Glutamatergic neuron (in vitro differentiated cells): ENCODE measurements around the gene NMNAT2. TPM values are rescaled to one million over a fixed set of nuclear protein-coding genes. Genes with fewer than 3 reads are reported as not detected.
A peak's percentile ranks its signal among the peaks of the same experiment; 100 is the strongest.

ENCODE experiments used
- DNase-seq: peaks from one replicate; pipeline ENCODE4 v3.0.0; 2022
- H3K27ac Mint-ChIP-seq: one replicate; pipeline ENCODE4 v1.8.0; 2020; ENCODE audit warnings: mild to moderate bottlenecking, mixed read lengths, inconsistent platforms; ENCODE audit not compliant: unreplicated experiment
- H3K27me3 Mint-ChIP-seq: one replicate; pipeline ENCODE4 v1.8.0; 2020; ENCODE audit warnings: mild to moderate bottlenecking, moderate library complexity, mixed read lengths, inconsistent platforms; ENCODE audit not compliant: unreplicated experiment
- H3K36me3 Mint-ChIP-seq: one replicate; pipeline ENCODE4 v1.8.0; 2020; ENCODE audit warnings: mild to moderate bottlenecking, mixed read lengths, inconsistent platforms; ENCODE audit not compliant: unreplicated experiment
- H3K4me1 Mint-ChIP-seq: one replicate; pipeline ENCODE4 v1.8.0; 2020; ENCODE audit warnings: mild to moderate bottlenecking, low read depth, mixed read lengths, inconsistent platforms; ENCODE audit not compliant: unreplicated experiment
- H3K4me3 Mint-ChIP-seq: one replicate; pipeline ENCODE4 v1.8.0; 2020; ENCODE audit warnings: mild to moderate bottlenecking, mixed read lengths, inconsistent platforms; ENCODE audit not compliant: unreplicated experiment
- H3K9me3 Mint-ChIP-seq: one replicate; pipeline ENCODE4 v1.8.0; 2020; ENCODE audit warnings: mild to moderate bottlenecking, moderate library complexity, mixed read lengths, inconsistent platforms; ENCODE audit not compliant: unreplicated experiment
- total RNA-seq: library from RNA; stranded (reverse); fragmentation: NEBNext Ultra II Directional; extraction: Animal tissue kit (Norgen Biotek cat#: 25700); gene quantifications from one replicate; pipeline ENCODE4 v1.2.1, GENCODE V29; 2021; ENCODE audit not compliant: unreplicated experiment
- TF ChIP-seq, protein P1 (sequence below): fragments of 200-600 bp; sonication (generic); IDR thresholded peaks from one replicate; pipeline ENCODE4 v1.5.0; 2021; ENCODE audit not compliant: partially characterized antibody, unreplicated experiment

NMNAT2 gene
- total RNA-seq, 1 donor from 2014 or later, result 76.4 TPM

DNA sequence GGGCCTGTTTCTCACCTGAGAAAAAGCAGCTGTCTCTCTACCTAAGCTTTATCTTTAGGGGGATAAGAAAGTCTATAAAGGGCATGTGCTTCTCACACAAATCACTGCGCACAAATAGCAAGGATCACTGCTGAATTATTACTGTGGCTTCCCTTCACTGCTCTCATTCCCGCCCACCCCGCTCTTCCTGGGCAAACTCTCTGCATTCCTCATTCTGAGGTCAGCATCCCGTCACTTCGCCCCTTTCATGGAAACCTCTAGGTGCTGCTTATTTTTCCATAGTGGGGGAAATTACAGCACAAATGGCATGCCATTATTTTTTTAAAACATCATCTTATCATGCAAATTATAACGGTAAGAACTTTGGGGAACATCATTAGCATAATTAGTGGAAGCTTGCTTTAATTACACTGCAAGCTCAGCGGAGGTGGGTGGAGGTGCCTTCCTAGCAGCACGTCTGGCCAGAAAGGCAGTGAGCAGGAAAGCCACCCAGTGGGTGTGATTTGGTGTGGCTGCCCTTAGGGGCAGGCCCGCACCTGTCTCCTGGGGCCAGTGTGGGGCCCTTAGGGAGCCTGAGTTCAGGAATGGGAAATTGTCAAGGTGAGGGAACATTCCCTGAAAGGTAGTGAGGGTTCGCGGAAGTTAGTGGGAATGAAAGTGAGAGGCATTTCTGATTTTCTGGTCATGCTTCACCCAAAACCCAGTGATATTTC is 126.2 kb downstream of the NMNAT2 start:
- H3K27ac Mint-ChIP-seq, result no peak overlapping the region
- TF ChIP-seq, protein P1, sequence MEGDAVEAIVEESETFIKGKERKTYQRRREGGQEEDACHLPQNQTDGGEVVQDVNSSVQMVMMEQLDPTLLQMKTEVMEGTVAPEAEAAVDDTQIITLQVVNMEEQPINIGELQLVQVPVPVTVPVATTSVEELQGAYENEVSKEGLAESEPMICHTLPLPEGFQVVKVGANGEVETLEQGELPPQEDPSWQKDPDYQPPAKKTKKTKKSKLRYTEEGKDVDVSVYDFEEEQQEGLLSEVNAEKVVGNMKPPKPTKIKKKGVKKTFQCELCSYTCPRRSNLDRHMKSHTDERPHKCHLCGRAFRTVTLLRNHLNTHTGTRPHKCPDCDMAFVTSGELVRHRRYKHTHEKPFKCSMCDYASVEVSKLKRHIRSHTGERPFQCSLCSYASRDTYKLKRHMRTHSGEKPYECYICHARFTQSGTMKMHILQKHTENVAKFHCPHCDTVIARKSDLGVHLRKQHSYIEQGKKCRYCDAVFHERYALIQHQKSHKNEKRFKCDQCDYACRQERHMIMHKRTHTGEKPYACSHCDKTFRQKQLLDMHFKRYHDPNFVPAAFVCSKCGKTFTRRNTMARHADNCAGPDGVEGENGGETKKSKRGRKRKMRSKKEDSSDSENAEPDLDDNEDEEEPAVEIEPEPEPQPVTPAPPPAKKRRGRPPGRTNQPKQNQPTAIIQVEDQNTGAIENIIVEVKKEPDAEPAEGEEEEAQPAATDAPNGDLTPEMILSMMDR, result no peak
- peaks cover 4% of the 10 kb centered on the region for H3K36me3 Mint-ChIP-seq
- no peak for DNase-seq
- peaks cover 10% of the 10 kb centered on the region for H3K9me3 Mint-ChIP-seq
- H3K4me3 Mint-ChIP-seq, result no peak overlapping the region
- H3K27me3 Mint-ChIP-seq, result peaks cover 6% of the 10 kb centered on the region
- peaks cover 11% of the 10 kb centered on the region for H3K4me1 Mint-ChIP-seq

DNA sequence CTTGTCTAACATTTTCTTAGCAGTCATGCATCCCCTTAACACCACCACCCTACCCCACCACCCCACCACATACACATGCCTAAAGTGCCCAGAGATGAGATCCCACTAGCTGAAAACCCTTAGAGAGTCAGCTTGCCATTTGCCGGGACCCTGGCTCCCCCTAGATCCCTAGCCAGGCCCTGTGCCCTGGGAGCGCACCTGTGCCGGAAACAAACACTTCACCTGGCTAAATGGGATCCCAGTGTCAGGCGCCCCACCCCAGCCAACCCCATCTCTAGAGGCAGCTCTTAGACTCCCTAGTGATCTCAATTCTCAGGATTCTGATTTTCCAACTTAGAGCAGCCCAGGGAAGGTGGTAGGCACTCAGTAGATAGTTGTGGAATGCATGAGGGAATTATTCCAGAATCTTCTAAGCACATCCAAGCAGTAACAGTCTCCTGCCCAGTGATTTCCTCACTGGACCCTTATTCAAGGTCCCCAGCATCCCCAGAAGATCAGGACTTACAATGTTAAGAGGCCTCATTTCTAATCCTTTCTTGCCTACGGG is 126.9 kb downstream of the NMNAT2 start:
- H3K36me3 Mint-ChIP-seq, result peaks cover 10% of the 10 kb centered on the region
- H3K27me3 Mint-ChIP-seq, result peaks cover 6% of the 10 kb centered on the region
- TF ChIP-seq, protein P1, result no peak
- no peak for DNase-seq
- peaks cover 14% of the 10 kb centered on the region for H3K4me1 Mint-ChIP-seq
- peaks cover 10% of the 10 kb centered on the region for H3K9me3 Mint-ChIP-seq
- H3K27ac Mint-ChIP-seq, result no peak overlapping the region
- H3K4me3 Mint-ChIP-seq, result no peak overlapping the region

DNA sequence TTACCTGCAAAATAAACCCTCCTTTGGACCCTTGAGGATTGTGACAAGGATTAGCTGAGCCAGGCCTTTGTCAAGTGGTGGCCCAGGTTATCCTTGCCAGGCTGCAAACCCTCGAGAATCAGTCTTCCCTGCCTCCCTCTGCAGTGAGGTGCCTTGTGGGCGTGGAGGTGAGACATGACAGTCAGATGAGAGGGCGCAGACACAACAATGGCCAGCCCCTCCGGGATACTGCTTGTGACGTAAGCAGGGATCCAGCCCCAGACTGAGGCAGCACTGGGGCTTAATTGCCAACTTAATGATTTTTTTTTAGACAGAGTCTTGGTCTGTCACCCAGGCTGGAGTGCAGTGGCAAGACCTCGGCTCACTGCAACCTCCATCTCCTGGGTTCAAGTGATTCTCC is 127.6 kb downstream of the NMNAT2 start:
- peaks cover 6% of the 10 kb centered on the region for H3K27me3 Mint-ChIP-seq
- H3K9me3 Mint-ChIP-seq, result peaks cover 10% of the 10 kb centered on the region
- DNase-seq, result no peak
- peaks cover 10% of the 10 kb centered on the region for H3K36me3 Mint-ChIP-seq
- TF ChIP-seq, protein P1, result no peak
- peaks cover 14% of the 10 kb centered on the region for H3K4me1 Mint-ChIP-seq
- H3K4me3 Mint-ChIP-seq, result no peak overlapping the region
- no peak overlapping the region for H3K27ac Mint-ChIP-seq

DNA sequence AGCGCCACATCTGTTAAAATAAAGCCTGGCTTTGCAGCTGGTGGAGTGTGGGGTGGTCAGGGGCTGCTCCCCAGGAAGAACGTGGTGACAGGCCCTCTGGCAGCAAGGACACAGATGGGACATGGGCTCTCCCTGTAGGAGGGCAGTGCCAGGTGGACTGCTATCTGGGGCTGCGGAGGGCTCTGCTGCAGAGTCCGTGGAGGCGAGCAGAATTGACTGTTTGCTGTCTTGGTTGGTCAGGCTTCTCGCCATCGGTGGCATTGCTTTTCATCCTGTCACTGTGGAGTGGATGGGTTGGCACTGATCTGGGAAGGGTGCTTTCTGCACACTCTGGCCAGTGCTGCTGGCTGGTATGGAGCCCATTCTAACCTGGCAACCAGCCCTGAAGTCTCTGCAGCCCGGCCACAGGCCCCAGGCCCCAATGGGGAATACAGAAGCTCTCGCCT is 129.1 kb downstream of the NMNAT2 start:
- Mint-ChIP-seq H3K4me3 (no peak overlapping the region), H3K4me1 (peaks cover 14% of the 10 kb centered on the region), H3K9me3 (peaks cover 10% of the 10 kb centered on the region), H3K36me3 (peaks cover 10% of the 10 kb centered on the region), H3K27me3 (peaks cover 6% of the 10 kb centered on the region), H3K27ac (peak overlapping the region; percentile 85)
- peak; percentile 31 for DNase-seq
- TF ChIP-seq, protein P1, result no peak

DNA sequence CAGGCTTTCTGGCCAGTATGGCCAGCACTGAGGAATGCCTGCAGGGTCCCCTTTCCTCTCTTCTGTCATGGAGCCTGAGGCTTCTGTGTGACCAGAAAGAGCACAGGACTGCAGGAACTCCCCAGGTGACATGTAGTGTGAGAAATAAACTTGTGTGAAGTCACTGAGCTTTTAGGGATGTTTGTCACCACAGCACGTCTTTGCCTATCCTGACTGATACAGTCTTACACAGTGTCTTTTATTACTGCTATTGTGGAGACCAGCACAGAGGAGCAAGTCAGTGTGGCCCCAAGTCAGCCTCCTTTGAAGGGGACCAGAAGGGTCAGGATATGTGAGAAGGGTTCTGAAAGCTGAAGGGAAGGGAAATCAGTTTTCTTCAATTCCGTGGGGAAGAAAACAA is 129.6 kb downstream of the NMNAT2 start:
- H3K27ac Mint-ChIP-seq, result peak overlapping the region; percentile 85
- peaks cover 6% of the 10 kb centered on the region for H3K27me3 Mint-ChIP-seq
- H3K36me3 Mint-ChIP-seq, result peaks cover 10% of the 10 kb centered on the region
- no peak for DNase-seq
- H3K4me3 Mint-ChIP-seq, result no peak overlapping the region
- H3K4me1 Mint-ChIP-seq, result peaks cover 16% of the 10 kb centered on the region
- peaks cover 12% of the 10 kb centered on the region for H3K9me3 Mint-ChIP-seq
- TF ChIP-seq, protein P1, result no peak
